Body of pancreas (tissue), 4 donors: ENCODE measurements around the gene IL22RA2. TPM values are rescaled to one million over a fixed set of nuclear protein-coding genes. Genes with fewer than 3 reads are reported as not detected.

Experiments used
- ATAC-seq: fragments of 150-250 bp; one replicate; pipeline ENCODE4 v1.9.1; 2016
- DNase-seq, 4 donors: peaks; one replicate each; pipeline ENCODE4 v3.0.0-alpha.2; 2019
- H3K27ac ChIP-seq, 4 donors: fragments of 200-600 bp; sonication (generic); 1 replicate in 3 of 4; 2 replicates in 1 of 4; pipeline versions ENCODE4 v1.5.1 to v1.6.1; 2016 to 2019; ENCODE audit warnings: mild to moderate bottlenecking in 1 of 4, mixed read lengths in 1 of 4, moderate library complexity in 1 of 4
- H3K27me3 ChIP-seq, 2 donors: fragments of 200-600 bp; sonication (generic); one replicate each; pipeline ENCODE4 v1.6.0; 2016; ENCODE audit warnings: mild to moderate bottlenecking in 1 of 2
- H3K36me3 ChIP-seq, 2 donors: fragments of 200-600 bp; sonication (generic); replicated peaks in 1 of 2; 2 replicates each; pipeline ENCODE4 v1.5.1; 2016; ENCODE audit warnings: low read depth in 2 of 2; ENCODE audit not compliant: insufficient read depth in 1 of 2
- H3K4me1 ChIP-seq: fragments of 200-600 bp; sonication (generic); one replicate; pipeline ENCODE4 v1.6.0; 2016
- H3K4me3 ChIP-seq, 2 donors: fragments of 200-600 bp; sonication (generic); 1 replicate in 1 of 2; 2 replicates in 1 of 2; pipeline ENCODE4 v1.5.1; 2016 to 2019
- H3K9me3 ChIP-seq, 3 donors: fragments of 200-600 bp; sonication (generic); 1 replicate in 2 of 3; 2 replicates in 1 of 3; pipeline ENCODE4 v1.5.1; 2016
- CTCF ChIP-seq, 7 experiments: fragments of 450-650 bp in 4 of 7; fragments of 200-600 bp in 3 of 7; sonication (generic) in 3 of 7; IDR thresholded peaks; one replicate each; pipeline ENCODE4 v1.5.1; 2016 to 2019; ENCODE audit warnings: antibody characterized with exemption in 7 of 7
- POLR2A ChIP-seq, 3 donors: fragments of 450-650 bp; IDR thresholded peaks; one replicate each; pipeline ENCODE4 v1.6.1; 2016; ENCODE audit warnings: antibody characterized with exemption in 3 of 3, mild to moderate bottlenecking in 2 of 3
- WGBS, 2 donors: methylation state at CpG; one replicate each; pipeline ENCODE4 v1.1.5; 2017; 5-methylcytosine and 5-hydroxymethylcytosine counted together
- intact Hi-C: fragments of 100-400 bp; cut with DNase I; formaldehyde crosslinking; loops from one replicate; pipeline ENCODE4 v1.15.1; 2023
- total RNA-seq, 2 donors: library from RNA; depleted of rRNA; stranded (reverse); fragments of >200 nt; gene quantifications; one replicate each; pipeline ENCODE4 v1.1.0, GENCODE V29; 2016

Gene IL22RA2
- total RNA-seq, 2 donors from 2014 or later = not detected

GRCh38 chr6:137201006-137201405 is 27.6 kb upstream of the IL22RA2 start:
- intact Hi-C loops = no loop called here
- H3K4me3 ChIP-seq = no peak overlapping the region
- H3K27me3 ChIP-seq = no peaks in the 10 kb centered on the region
- TF ChIP-seq CTCF (IDR thresholded peaks at IDR 0.05) = no peak
- no peak for TF ChIP-seq POLR2A (IDR thresholded peaks at IDR 0.05)
- WGBS, 2 donors = 89 to 97% methylated on average over 1 of the region's 1 CpG
- no peak overlapping the region for H3K27ac ChIP-seq
- no peaks in the 10 kb centered on the region for H3K9me3 ChIP-seq
- H3K4me1 ChIP-seq = no peaks in the 10 kb centered on the region
- DNase-seq = no peak
- peaks cover 8 to 43% of the 10 kb centered on the region in 2 donors for H3K36me3 ChIP-seq
- ATAC-seq = no peak

DNA sequence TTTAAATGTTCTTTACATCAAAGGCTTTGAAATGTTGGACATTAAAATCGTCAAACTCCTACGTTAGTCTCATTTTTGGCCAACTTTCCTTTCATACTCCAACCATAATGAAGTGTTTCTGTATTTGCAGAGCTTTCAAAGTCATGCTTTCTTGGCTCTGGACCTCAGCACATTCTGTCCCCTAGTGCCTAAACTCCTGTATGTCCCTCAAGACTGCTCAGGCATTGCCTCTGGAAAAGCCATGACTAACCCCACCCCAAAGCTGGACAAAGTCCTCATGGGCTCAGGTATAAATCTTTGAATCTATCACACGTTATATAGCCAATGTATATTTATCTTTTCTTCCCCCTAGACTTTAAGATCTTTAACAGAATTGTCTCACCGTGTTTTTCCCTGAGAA is 26.8 kb upstream of the IL22RA2 start:
- Histone ChIP-seq H3K4me1 (no peaks in the 10 kb centered on the region), H3K27ac (no peak overlapping the region), H3K4me3 (no peak overlapping the region), H3K27me3 (no peaks in the 10 kb centered on the region), H3K9me3 (no peaks in the 10 kb centered on the region), H3K36me3 (peaks cover 6 to 43% of the 10 kb centered on the region in 2 donors)
- WGBS, 2 donors = 91 to 93% methylated on average over 4 of the region's 4 CpGs
- intact Hi-C loops = no loop called here
- TF ChIP-seq CTCF (IDR thresholded peaks at IDR 0.05) = no peak
- ATAC-seq (no peak), DNase-seq (no peak)

- no peaks in the 10 kb centered on the region for H3K27me3 ChIP-seq
- no peak overlapping the region for H3K27ac ChIP-seq
- no peaks in the 10 kb centered on the region for H3K9me3 ChIP-seq
- H3K4me3 ChIP-seq = no peak overlapping the region
- H3K36me3 ChIP-seq = peaks cover 0 to 27% of the 10 kb centered on the region in 2 donors
- WGBS, 2 donors = 94 to 95% methylated on average over 11 of the region's 11 CpGs
- TF ChIP-seq POLR2A (IDR thresholded peaks at IDR 0.05) (no peak), CTCF (IDR thresholded peaks at IDR 0.05) (no peak)
- intact Hi-C loops = no loop called here
- ATAC-seq (no peak), DNase-seq (no peak)
- no peaks in the 10 kb centered on the region for H3K4me1 ChIP-seq
These were observed 24.5 kb upstream of the IL22RA2 start for GRCh38 chr6:137197684-137198645.

DNA sequence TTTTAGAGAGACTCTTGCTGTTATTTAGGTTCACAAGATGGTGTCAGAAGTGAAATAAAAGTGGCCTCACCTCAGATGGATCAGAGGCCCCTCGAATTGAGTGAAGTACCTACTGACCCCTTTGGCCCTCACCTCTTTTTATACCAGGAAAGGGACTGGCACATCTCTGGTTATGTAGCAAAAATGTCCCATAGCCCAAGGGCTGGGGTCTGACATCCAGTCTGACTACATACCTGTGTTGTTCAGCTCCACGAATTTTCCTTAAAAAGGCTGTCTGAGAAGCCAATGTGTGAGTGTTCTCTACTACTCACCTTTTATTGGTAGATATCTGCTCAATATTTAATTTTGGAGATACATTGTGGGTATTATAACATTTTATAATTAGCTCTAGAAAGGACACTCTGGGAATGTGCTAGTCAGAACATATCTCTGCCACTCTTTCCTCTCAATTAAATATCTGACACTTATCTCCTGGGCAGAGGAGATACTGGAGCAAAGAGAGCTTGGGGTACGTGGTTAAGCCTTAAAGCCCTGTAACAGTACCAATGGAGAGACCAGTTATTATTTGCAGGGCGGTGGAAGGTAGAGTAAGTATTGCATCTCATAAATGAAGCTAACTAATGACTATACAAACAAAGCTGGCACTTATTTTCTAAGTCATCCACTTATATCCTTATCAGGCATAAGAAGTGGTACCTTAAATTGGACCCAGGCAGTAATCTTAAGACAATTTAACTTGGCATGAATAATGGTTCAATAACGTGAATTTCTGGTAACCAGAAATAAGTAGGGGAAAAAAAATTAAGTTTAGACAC is 20.0 kb upstream of the IL22RA2 start:
- H3K27ac ChIP-seq = no peak overlapping the region
- no peak for TF ChIP-seq POLR2A (IDR thresholded peaks at IDR 0.05)
- TF ChIP-seq CTCF (IDR thresholded peaks at IDR 0.05) = no peak
- no peaks in the 10 kb centered on the region for H3K27me3 ChIP-seq
- no peaks in the 10 kb centered on the region for H3K9me3 ChIP-seq
- ATAC-seq (no peak), DNase-seq (no peak)
- H3K4me3 ChIP-seq = no peak overlapping the region
- intact Hi-C loops = no loop called here
- 54 to 59% methylated on average over 5 of the region's 5 CpGs for WGBS, 2 donors
- no peaks in the 10 kb centered on the region for H3K4me1 ChIP-seq
- peaks cover 0 to 9% of the 10 kb centered on the region in 2 donors for H3K36me3 ChIP-seq
